HG02763 (cell line): Measurements from ENCODE around the gene ACOT11.

Experiments used
- ATAC-seq: cut with Tn5 transposase; IDR thresholded peaks from one replicate; pipeline ENCODE4 v1.9.1; 2021; ENCODE audit warnings: mild to moderate bottlenecking, moderate library complexity; ENCODE audit not compliant: unreplicated experiment

ACOT11 gene

GRCh38 chr1:54584575-54584974 lies 36.5 kb downstream of the ACOT11 start:
- no peak for ATAC-seq

- ATAC-seq, result no peak
Observed at GRCh38 chr1:54585181-54586066, 37.4 kb downstream of the ACOT11 start.

GRCh38 chr1:54588377-54588776 lies 40.3 kb downstream of the ACOT11 start:
- ATAC-seq, result no peak

GRCh38 chr1:54591127-54591756 lies 43.2 kb downstream of the ACOT11 start:
- no peak for ATAC-seq

GRCh38 chr1:54593571-54594160 lies 45.6 kb downstream of the ACOT11 start:
- ATAC-seq, result no peak

- no peak for ATAC-seq
Observed at GRCh38 chr1:54594463-54594862, 46.4 kb downstream of the ACOT11 start.

GRCh38 chr1:54595956-54596498 lies 48.0 kb downstream of the ACOT11 start:
- no peak for ATAC-seq

GRCh38 chr1:54596756-54597155 lies 48.7 kb downstream of the ACOT11 start:
- no peak for ATAC-seq

- ATAC-seq, result no peak
Observed at GRCh38 chr1:54597455-54598030, 49.5 kb downstream of the ACOT11 start.

GRCh38 chr1:54599211-54599823 lies 51.3 kb downstream of the ACOT11 start:
- ATAC-seq, result no peak

GRCh38 chr1:54600947-54601721 lies 53.1 kb downstream of the ACOT11 start:
- ATAC-seq, result no peak

GRCh38 chr1:54601730-54602129 lies 53.7 kb downstream of the ACOT11 start:
- no peak for ATAC-seq

GRCh38 chr1:54602554-54602953 lies 54.5 kb downstream of the ACOT11 start:
- no peak for ATAC-seq

- ATAC-seq, result no peak
Observed at GRCh38 chr1:54603241-54603640, 55.2 kb downstream of the ACOT11 start.

GRCh38 chr1:54604051-54604450 lies 56.0 kb downstream of the ACOT11 start:
- ATAC-seq, result no peak

- no peak for ATAC-seq
Observed at GRCh38 chr1:54604572-54605370, 56.7 kb downstream of the ACOT11 start.

- ATAC-seq, result no peak
Observed at GRCh38 chr1:54606096-54606989, 58.3 kb downstream of the ACOT11 start.

- ATAC-seq, result no peak
Observed at GRCh38 chr1:54606990-54607325, 58.9 kb downstream of the ACOT11 start.
